Activated T-cell treated with anti-CD3 and anti-CD28 coated beads for 48 hours (primary cell): ENCODE data around the gene SAPCD1.
"Not testable (repeated sequence)": the region's sequence is repeated elsewhere in the genome, so short reads cannot be mapped to it uniquely, and the experiment has no call there.

ENCODE experiments used
- DNase-seq: peaks from one replicate; pipeline ENCODE4 v3.0.0-alpha.2; 2020; ENCODE audit warnings: low read depth

The SAPCD1 gene

GRCh38 chr6:31777667-31778050 lies 15.2 kb downstream of the SAPCD1 start:
- no peak for DNase-seq

- no peak for DNase-seq
Measured at GRCh38 chr6:31778193-31778592, 15.7 kb downstream of the SAPCD1 start.

GRCh38 chr6:31778999-31779885 lies 16.8 kb downstream of the SAPCD1 start:
- no peak for DNase-seq

GRCh38 chr6:31779908-31780307 lies 17.5 kb downstream of the SAPCD1 start:
- DNase-seq, result no peak

GRCh38 chr6:31780507-31781243 lies 18.2 kb downstream of the SAPCD1 start:
- DNase-seq, result no peak

- DNase-seq, result no peak
Measured at GRCh38 chr6:31781244-31782125, 19.0 kb downstream of the SAPCD1 start.

- DNase-seq, result no peak
Measured at GRCh38 chr6:31782126-31782855, 19.8 kb downstream of the SAPCD1 start.

- DNase-seq, result no peak
Measured at GRCh38 chr6:31784098-31784925, 21.9 kb downstream of the SAPCD1 start.

- no peak for DNase-seq
Measured at GRCh38 chr6:31785475-31785874, 23.0 kb downstream of the SAPCD1 start.

GRCh38 chr6:31791324-31792089 lies 29.1 kb downstream of the SAPCD1 start:
- DNase-seq, result no peak

GRCh38 chr6:31792090-31792374 lies 29.6 kb downstream of the SAPCD1 start:
- DNase-seq, result no peak

- no peak for DNase-seq
Measured at GRCh38 chr6:31792761-31793171, 30.3 kb downstream of the SAPCD1 start.

- DNase-seq, result not testable (repeated sequence)
Measured at GRCh38 chr6:31793927-31794245, 31.4 kb downstream of the SAPCD1 start.

GRCh38 chr6:31794294-31794865 lies 31.9 kb downstream of the SAPCD1 start:
- DNase-seq, result no peak

GRCh38 chr6:31794866-31795615 lies 32.6 kb downstream of the SAPCD1 start:
- DNase-seq, result no peak

GRCh38 chr6:31795616-31796298 lies 33.3 kb downstream of the SAPCD1 start, which contains the start of gene VARS1:
VARS1 (minus strand) TSS chr6:31795752; CDS start chr6:31795217, 535 bp downstream.
- peak; percentile 86 for DNase-seq

- no peak for DNase-seq
Measured at GRCh38 chr6:31796993-31797385, 34.5 kb downstream of the SAPCD1 start.

GRCh38 chr6:31797588-31797987 lies 35.1 kb downstream of the SAPCD1 start:
- no peak for DNase-seq
